Ovary (tissue), 9 donors: ENCODE measurements around the gene SLC1A4. TPM values are rescaled to one million over a fixed set of nuclear protein-coding genes. Genes with fewer than 3 reads are reported as not detected.

Source experiments
- DNase-seq, 5 donors: peaks; one replicate each; pipeline ENCODE4 v3.0.0-alpha.2; 2019 to 2020
- H3K27ac ChIP-seq, 2 donors: fragments of 200-600 bp; one replicate each; pipeline versions ENCODE4 v1.5.1 to v1.8.0; 2019 to 2022
- H3K27me3 ChIP-seq: fragments of 200-600 bp; one replicate; pipeline ENCODE4 v1.8.0; 2022
- H3K36me3 ChIP-seq: fragments of 200-600 bp; sonication (generic); one replicate; pipeline ENCODE4 v1.5.1; 2019
- H3K4me1 ChIP-seq: one replicate; pipeline ENCODE4 v1.8.1; 2013; ENCODE audit warnings: mild to moderate bottlenecking, moderate library complexity; ENCODE audit not compliant: insufficient read depth
- H3K4me3 ChIP-seq: fragments of 200-600 bp; sonication (generic); one replicate; pipeline ENCODE4 v1.5.1; 2017
- H3K9me3 ChIP-seq, 2 donors: fragments of 200-600 bp in 1 of 2; sonication (generic) in 1 of 2; one replicate each; pipeline versions ENCODE4 v1.5.1 to v1.8.1; 2013 to 2019; ENCODE audit warnings: mild to moderate bottlenecking in 1 of 2, moderate library complexity in 1 of 2
- CTCF ChIP-seq, 3 donors: fragments of 450-650 bp in 2 of 3; fragments of 200-600 bp in 1 of 3; IDR thresholded peaks; one replicate each; pipeline versions ENCODE4 v1.5.1 to v1.8.0; 2016 to 2022; ENCODE audit warnings: antibody characterized with exemption in 3 of 3, mild to moderate bottlenecking in 1 of 3
- EP300 ChIP-seq: sonication (generic); formaldehyde crosslinking; IDR thresholded peaks from one replicate; pipeline ENCODE4 v1.6.1; 2017; ENCODE audit warnings: antibody characterized with exemption
- POLR2A ChIP-seq: fragments of 450-650 bp; IDR thresholded peaks from one replicate; pipeline ENCODE4 v1.6.1; 2017; ENCODE audit warnings: antibody characterized with exemption, mild to moderate bottlenecking, moderate library complexity
- WGBS, 3 donors: extraction: QIAGEN DNeasy Blood & Tissue Kit in 1 of 3; methylation state at CpG; one replicate each; pipeline versions ENCODE4 v1.1.5 to v1.1.7; 2013 to 2017; 5-methylcytosine and 5-hydroxymethylcytosine counted together
- intact Hi-C, 4 donors: fragments of 100-400 bp; cut with DNase I; formaldehyde crosslinking; loops; one replicate each; pipeline versions ENCODE4 v1.11.0 to v1.15.1; 2022 to 2023
- polyA plus RNA-seq, 2 donors: library from polyadenylated mRNA; stranded (reverse); fragments of 200-250 nt in 1 of 2; fragments of 350-450 nt in 1 of 2; fragmentation: Illumina TruSeq in 1 of 2; extraction: RNeasy Lipid Tissue Mini Kit (QIAGEN cat#74804) in 1 of 2; gene quantifications; one replicate each; pipeline ENCODE4 v1.2.3, GENCODE V29; 2013 to 2014
- total RNA-seq, 7 donors: library from RNA; depleted of rRNA in 2 of 7; stranded (reverse); fragments of >200 nt in 2 of 7; fragmentation: NEBNext Ultra II Directional in 3 of 7; extraction: Animal tissue kit (Norgen Biotek cat#: 25700) in 3 of 7; gene quantifications; one replicate each; pipeline versions ENCODE4 v1.1.0 to v1.2.4, GENCODE V29; 2016 to 2023
- donor health status: DM: no; HTN: no; CAD: no; lungs with moderate emphysema.
- donor health status: DM: no; HTN: no; CAD: no.
- donor health status: Bipolar disorder and iron deficiency.
- donor health status: DM: yes; HTN: yes; CAD: no.
- donor health status: DM: no; HTN: no; CAD: no.
- donor health status: DM: yes; HTN: yes; CAD: no.

The SLC1A4 gene
- total and polyA plus RNA-seq, 9 donors, result 5.3 to 51.1 (median 21.3) TPM

GRCh38 chr2:65056215-65057053 is 67.2 kb downstream of the SLC1A4 start, which contains the start of gene CEP68:
TSS of gene CEP68 (plus strand) at chr2:65056416. CDS start at chr2:65069445, 13,029 bp downstream.
- WGBS, 3 donors, result 0 to 1% (median 1%) methylated on average over 70 to 99 of the region's 99 CpGs
- no peaks in the 10 kb centered on the region for H3K36me3 ChIP-seq
- intact Hi-C loops, result loop anchor here in 1 of 4 donors (2.0 kb wide), 1 partner anchor 74 kb away; the partner anchor contains the start of gene RAB1A

DNA sequence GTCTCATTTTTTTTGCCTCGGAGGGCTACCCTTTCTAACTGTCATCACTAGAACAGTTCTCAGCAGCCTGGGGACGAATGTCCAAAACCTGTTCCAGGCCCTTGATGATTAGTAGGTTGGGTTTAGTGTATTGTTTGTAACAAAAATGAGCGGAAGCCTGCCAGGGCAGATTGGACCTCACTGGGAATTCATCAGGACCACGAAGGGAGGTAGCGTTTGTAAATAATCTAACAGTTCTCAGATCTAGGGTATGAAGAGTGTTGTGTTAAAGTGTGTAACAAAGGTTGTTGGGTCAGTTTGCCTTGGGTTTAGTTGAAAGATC is 67.8 kb downstream of the SLC1A4 start:
- intact Hi-C loops, result loop anchor here in 1 of 4 donors (2.0 kb wide), 1 partner anchor 74 kb away; the partner anchor contains the start of gene RAB1A

More at GRCh38 chr2:65056215-65057053, 67.2 kb downstream of the SLC1A4 start, which contains the start of gene CEP68:
- peak; percentile 95 to 98 (median 97) for DNase-seq
- Histone ChIP-seq H3K27ac (peak within 1 kb of the TSS; percentile 38 to 88), H3K9me3 (no peaks in the 10 kb centered on the region), H3K4me3 (peak within 1 kb of the TSS; percentile 79), H3K4me1 (peaks cover 5% of the 10 kb centered on the region), H3K27me3 (no peaks in the 10 kb centered on the region)
- no peak for TF ChIP-seq EP300
- peak; percentile 81 for TF ChIP-seq POLR2A
- peak in 1 of 3 donors; percentile 45 for TF ChIP-seq CTCF (IDR thresholded peaks at IDR 0.05)

GRCh38 chr2:65057391-65058052 is 68.3 kb downstream of the SLC1A4 start:
- whole genome bisulfite sequencing, 3 donors, result 52 to 59% (median 54%) methylated on average over 6 of the region's 6 CpGs
- no peak for DNase-seq
- no peaks in the 10 kb centered on the region for H3K36me3 ChIP-seq
- intact Hi-C loops, result loop anchor here in 1 of 4 donors (2.0 kb wide), 1 partner anchor 73 kb away; the partner anchor contains the start of gene RAB1A
- H3K4me3 ChIP-seq, result peak overlapping the region; percentile 79
- no peak overlapping the region for H3K27ac ChIP-seq
- no peak for TF ChIP-seq POLR2A
- no peak for TF ChIP-seq CTCF (IDR thresholded peaks at IDR 0.05)
- no peak for TF ChIP-seq EP300
- H3K4me1 ChIP-seq, result peaks cover 5% of the 10 kb centered on the region
- H3K27me3 ChIP-seq, result no peaks in the 10 kb centered on the region
- H3K9me3 ChIP-seq, result no peaks in the 10 kb centered on the region

More for the DNA sequence above, 67.8 kb downstream of the SLC1A4 start:
- DNase-seq, result no peak
- peaks cover 5% of the 10 kb centered on the region for H3K4me1 ChIP-seq
- peak overlapping the region; percentile 79 for H3K4me3 ChIP-seq
- peak overlapping the region; percentile 38 to 88 for H3K27ac ChIP-seq
- no peaks in the 10 kb centered on the region for H3K9me3 ChIP-seq
- H3K36me3 ChIP-seq, result no peaks in the 10 kb centered on the region
- WGBS, 3 donors, result 1 to 5% (median 3%) methylated on average over 5 of the region's 5 CpGs
- TF ChIP-seq EP300, result no peak
- no peak for TF ChIP-seq CTCF (IDR thresholded peaks at IDR 0.05)
- no peak for TF ChIP-seq POLR2A
- H3K27me3 ChIP-seq, result no peaks in the 10 kb centered on the region

GRCh38 chr2:65059071-65059470 is 69.9 kb downstream of the SLC1A4 start:
- no peaks in the 10 kb centered on the region for H3K36me3 ChIP-seq
- no peaks in the 10 kb centered on the region for H3K9me3 ChIP-seq
- H3K4me3 ChIP-seq, result no peak overlapping the region
- intact Hi-C loops, result no loop called here
- peaks cover 8% of the 10 kb centered on the region for H3K4me1 ChIP-seq
- WGBS, 3 donors, result 89 to 97% (median 94%) methylated on average over 1 of the region's 1 CpG
- no peak overlapping the region for H3K27ac ChIP-seq
- TF ChIP-seq EP300 (no peak), CTCF (IDR thresholded peaks at IDR 0.05) (no peak), POLR2A (no peak)
- no peak for DNase-seq
- H3K27me3 ChIP-seq, result no peaks in the 10 kb centered on the region
